ENCODE measurements around the gene TP53I11. TPM values are rescaled to one million over a fixed set of nuclear protein-coding genes. Genes with fewer than 3 reads are reported as not detected.
A peak's percentile ranks its signal among the peaks of the same experiment; 100 is the strongest.

Gene TP53I11
- total RNA-seq, 4 donors from 2014 or later, result 19.8 to 110 (median 40.8) TPM

GRCh38 chr11:44954051-44954906, 3.6 kb upstream of the TP53I11 start:
- Histone ChIP-seq H3K36me3 (no peaks in the 10 kb centered on the region), H3K27me3 (peaks cover 4% of the 10 kb centered on the region), H3K27ac (peak overlapping the region in 1 of 4 donors; percentile 11), H3K9me3 (no peaks in the 10 kb centered on the region), H3K4me3 (no peak overlapping the region), H3K4me1 (peaks cover 0 to 56% (median 6%) of the 10 kb centered on the region in 3 donors)
- ATAC-seq, result no peak
- 87 to 88% methylated on average over 1 to 5 of the region's 12 CpGs for WGBS, 2 donors (ENCODE audit: low coverage in 1 of 2)
- TF ChIP-seq POLR2AphosphoS5 (IDR thresholded peaks at IDR 0.05), result no peak
- no peak for TF ChIP-seq EP300 (IDR thresholded peaks at IDR 0.05)
- no peak for TF ChIP-seq CTCF (IDR thresholded peaks at IDR 0.05)
- TF ChIP-seq POLR2A (IDR thresholded peaks at IDR 0.05), result no peak

DNA sequence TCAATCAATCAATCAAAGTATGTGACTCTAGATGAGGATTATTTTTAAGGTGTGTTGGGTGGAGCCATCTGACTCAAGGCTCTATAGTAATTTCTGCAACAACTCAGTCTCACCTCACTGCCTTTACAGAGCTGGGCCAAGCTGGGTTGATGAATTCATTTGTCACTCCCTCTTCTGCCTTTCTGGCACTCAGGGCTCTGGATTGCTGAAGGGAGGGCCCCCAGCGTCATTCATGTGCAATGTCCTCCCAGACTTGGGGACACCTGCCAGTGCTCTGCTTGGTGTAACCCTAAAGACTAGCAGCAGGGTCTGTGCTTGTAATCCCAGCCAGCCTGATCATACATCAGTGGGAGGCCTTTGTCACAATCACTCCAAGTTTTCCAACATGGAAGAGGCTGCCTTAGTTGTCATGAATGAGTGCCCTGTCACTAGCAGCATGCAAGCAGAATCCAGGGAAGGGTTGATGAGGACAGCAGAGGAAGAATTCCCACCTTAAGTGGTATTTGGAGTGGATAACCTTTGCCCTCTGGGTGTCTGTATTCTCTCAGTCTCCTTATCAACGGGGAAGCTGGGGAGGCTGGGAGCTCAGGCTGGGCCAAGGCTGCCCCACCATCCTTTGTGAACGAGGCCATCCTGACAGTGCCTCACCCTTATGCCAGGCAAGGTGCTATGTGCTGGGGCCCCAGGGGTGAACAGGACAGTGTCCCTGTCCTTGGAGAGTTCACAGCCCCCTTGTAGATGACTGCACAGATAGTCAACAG, 2.0 kb upstream of the TP53I11 start:
- Histone ChIP-seq H3K9me3 (no peaks in the 10 kb centered on the region), H3K4me1 (peaks cover 0 to 72% (median 6%) of the 10 kb centered on the region in 3 donors), H3K36me3 (no peaks in the 10 kb centered on the region), H3K4me3 (no peak overlapping the region), H3K27me3 (peaks cover 4% of the 10 kb centered on the region), H3K27ac (no peak overlapping the region)
- WGBS, 2 donors (ENCODE audit: low coverage in 1 of 2), result no CpG with 5 or more reads among the region's 3 CpGs
- TF ChIP-seq POLR2AphosphoS5 (IDR thresholded peaks at IDR 0.05) (no peak), EP300 (IDR thresholded peaks at IDR 0.05) (no peak), CTCF (IDR thresholded peaks at IDR 0.05) (no peak), POLR2A (IDR thresholded peaks at IDR 0.05) (no peak)
- ATAC-seq, result no peak

DNA sequence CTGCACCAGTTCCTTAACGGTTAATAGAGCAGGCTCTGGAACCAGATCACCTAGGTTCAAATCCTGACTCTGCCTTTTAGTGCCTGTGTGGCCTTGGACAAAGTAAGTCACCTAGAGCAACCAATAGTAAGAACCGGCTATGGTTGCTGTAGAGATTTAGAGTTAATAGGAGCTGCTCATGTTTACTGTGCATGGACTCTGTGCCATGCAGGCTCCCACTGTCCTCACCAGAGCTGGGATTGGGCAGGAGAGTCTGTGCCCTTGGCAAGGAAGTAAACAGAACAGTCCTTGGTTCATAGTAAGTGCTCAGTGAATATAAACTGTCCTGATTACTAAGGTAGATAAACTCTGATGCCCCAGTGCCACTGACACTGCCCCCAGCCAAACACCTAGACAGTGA, 1.4 kb upstream of the TP53I11 start:
- H3K36me3 ChIP-seq, result no peaks in the 10 kb centered on the region
- TF ChIP-seq POLR2AphosphoS5 (IDR thresholded peaks at IDR 0.05) (no peak), CTCF (IDR thresholded peaks at IDR 0.05) (no peak), POLR2A (IDR thresholded peaks at IDR 0.05) (no peak), EP300 (IDR thresholded peaks at IDR 0.05) (no peak)
- H3K27me3 ChIP-seq, result peaks cover 4% of the 10 kb centered on the region
- ATAC-seq, result no peak
- peaks cover 0 to 73% (median 4%) of the 10 kb centered on the region in 3 donors for H3K4me1 ChIP-seq
- H3K27ac ChIP-seq, result no peak overlapping the region
- H3K4me3 ChIP-seq, result no peak overlapping the region
- H3K9me3 ChIP-seq, result no peaks in the 10 kb centered on the region
- 42 to 53% methylated on average over 2 of the region's 2 CpGs for WGBS, 2 donors (ENCODE audit: low coverage in 1 of 2)

DNA sequence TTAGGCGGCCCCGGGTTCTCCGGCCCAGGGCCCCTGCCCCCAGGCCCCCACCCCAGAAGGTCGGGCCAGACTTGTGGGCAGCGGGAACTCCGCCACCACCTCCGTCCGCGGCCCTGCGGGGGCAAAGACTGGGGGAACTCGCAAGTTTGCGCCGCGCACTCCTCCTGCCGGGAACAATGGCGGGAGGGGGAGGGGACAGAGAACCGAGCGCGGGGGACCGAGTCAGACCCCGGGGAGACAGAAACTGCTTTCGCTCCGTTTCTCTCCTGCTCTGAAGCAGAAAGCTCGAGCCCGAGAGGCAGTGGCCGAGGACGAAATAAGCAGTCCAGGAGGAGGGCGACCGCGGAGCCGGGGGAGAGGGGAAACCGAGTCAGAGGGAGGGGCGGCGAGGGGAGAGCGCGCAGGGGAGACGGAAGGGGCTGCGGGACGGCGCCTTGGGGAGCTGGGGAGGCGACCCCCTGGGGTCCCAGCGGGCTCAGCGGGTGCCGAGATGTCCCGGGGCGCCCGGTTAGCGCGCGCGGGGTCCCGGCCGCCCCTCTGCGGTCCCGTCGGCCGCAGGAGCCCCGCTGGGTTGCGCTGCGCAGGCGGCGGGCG, 555 bp downstream of the TP53I11 start:
- no CpG with 5 or more reads among the region's 63 CpGs for WGBS, 2 donors (ENCODE audit: low coverage in 1 of 2)
- no peaks in the 10 kb centered on the region for H3K27me3 ChIP-seq
- H3K9me3 ChIP-seq, result no peaks in the 10 kb centered on the region
- no peaks in the 10 kb centered on the region for H3K36me3 ChIP-seq
- peaks cover 0 to 73% (median 4%) of the 10 kb centered on the region in 3 donors for H3K4me1 ChIP-seq
- peak overlapping the region; percentile 57 to 93 for H3K4me3 ChIP-seq
- peak overlapping the region; percentile 0 to 81 (median 70) for H3K27ac ChIP-seq
- ATAC-seq, result no peak
- no peak for TF ChIP-seq EP300 (IDR thresholded peaks at IDR 0.05)
- TF ChIP-seq CTCF (IDR thresholded peaks at IDR 0.05), result no peak
- TF ChIP-seq POLR2AphosphoS5 (IDR thresholded peaks at IDR 0.05), result no peak
- TF ChIP-seq POLR2A (IDR thresholded peaks at IDR 0.05), result no peak

Data from gastroesophageal sphincter (tissue), 4 donors.